ENCODE measurements around the gene POLR2J.
"Not testable (repeated sequence)": the region's sequence is repeated elsewhere in the genome, so short reads cannot be mapped to it uniquely, and the experiment has no call there.

The POLR2J gene

GRCh38 chr7:102478314-102479208 is at the start of gene POLR2J:
Gene POLR2J (minus strand): TSS chr7:102478922. CDS start chr7:102478860, 62 bp downstream.
- in situ Hi-C loops (cut with HindIII; ENCODE audit: low sequenced_read_pairs), result not testable (repeated sequence)

GRCh38 chr7:102527822-102528793 is 49.4 kb upstream of the POLR2J start:
- in situ Hi-C loops (cut with HindIII; ENCODE audit: low sequenced_read_pairs), result not testable (repeated sequence)

GRCh38 chr7:102527182-102527581 is 48.5 kb upstream of the POLR2J start:
- in situ Hi-C loops (cut with HindIII; ENCODE audit: low sequenced_read_pairs), result not testable (repeated sequence)

GRCh38 chr7:102524803-102525202 is 46.1 kb upstream of the POLR2J start:
- in situ Hi-C loops (cut with HindIII; ENCODE audit: low sequenced_read_pairs), result not testable (repeated sequence)

GRCh38 chr7:102520797-102521196 is 42.1 kb upstream of the POLR2J start:
- in situ Hi-C loops (cut with HindIII; ENCODE audit: low sequenced_read_pairs), result not testable (repeated sequence)

- in situ Hi-C loops (cut with HindIII; ENCODE audit: low sequenced_read_pairs), result not testable (repeated sequence)
Measured at GRCh38 chr7:102517550-102518147, 38.9 kb upstream of the POLR2J start, which contains the start of gene RASA4B. Gene RASA4B (minus strand): TSS chr7:102517777. CDS start chr7:102517710, 67 bp downstream.

GRCh38 chr7:102516951-102517350 is 38.2 kb upstream of the POLR2J start:
- in situ Hi-C loops (cut with HindIII; ENCODE audit: low sequenced_read_pairs), result not testable (repeated sequence)

GRCh38 chr7:102515889-102516288 is 37.2 kb upstream of the POLR2J start:
- in situ Hi-C loops (cut with HindIII; ENCODE audit: low sequenced_read_pairs), result not testable (repeated sequence)

GRCh38 chr7:102514881-102515721 is 36.4 kb upstream of the POLR2J start:
- in situ Hi-C loops (cut with HindIII; ENCODE audit: low sequenced_read_pairs), result not testable (repeated sequence)

- in situ Hi-C loops (cut with HindIII; ENCODE audit: low sequenced_read_pairs), result not testable (repeated sequence)
Measured at GRCh38 chr7:102512642-102513221, 34.0 kb upstream of the POLR2J start.

- in situ Hi-C loops (cut with HindIII; ENCODE audit: low sequenced_read_pairs), result not testable (repeated sequence)
Measured at GRCh38 chr7:102511860-102512522, 33.3 kb upstream of the POLR2J start.

GRCh38 chr7:102510575-102510974 is 31.9 kb upstream of the POLR2J start:
- in situ Hi-C loops (cut with HindIII; ENCODE audit: low sequenced_read_pairs), result not testable (repeated sequence)

- in situ Hi-C loops (cut with HindIII; ENCODE audit: low sequenced_read_pairs), result not testable (repeated sequence)
Measured at GRCh38 chr7:102507410-102508088, 28.8 kb upstream of the POLR2J start.

GRCh38 chr7:102505298-102506185 is 26.8 kb upstream of the POLR2J start:
- in situ Hi-C loops (cut with HindIII; ENCODE audit: low sequenced_read_pairs), result not testable (repeated sequence)

- in situ Hi-C loops (cut with HindIII; ENCODE audit: low sequenced_read_pairs), result not testable (repeated sequence)
Measured at GRCh38 chr7:102503141-102503540, 24.4 kb upstream of the POLR2J start.

- in situ Hi-C loops (cut with HindIII; ENCODE audit: low sequenced_read_pairs), result not testable (repeated sequence)
Measured at GRCh38 chr7:102498321-102498720, 19.6 kb upstream of the POLR2J start.

GRCh38 chr7:102497308-102497707 is 18.6 kb upstream of the POLR2J start:
- in situ Hi-C loops (cut with HindIII; ENCODE audit: low sequenced_read_pairs), result not testable (repeated sequence)

Measured in endothelial cell of hepatic sinusoid (primary cell).